Hindlimb muscle (tissue), 1 donor: ENCODE data around the gene IMP3. TPM values are rescaled to one million over a fixed set of nuclear protein-coding genes. Genes with fewer than 3 reads are reported as not detected.

Experiments
- DNase-seq: peaks from one replicate; pipeline ENCODE4 v3.0.0-alpha.2; 2013
- polyA plus RNA-seq: library from polyadenylated mRNA; unstranded; fragments of 120-200 nt; gene quantifications from one replicate; pipeline ENCODE4 v1.2.1, GENCODE V29; 2013; ENCODE audit not compliant: insufficient read length

The IMP3 gene
- polyA plus RNA-seq, 1 donor: 30.3 TPM

GRCh38 chr15:75620841-75621391 is 19.1 kb downstream of the IMP3 start:
- DNase-seq: peak; percentile 94

DNA sequence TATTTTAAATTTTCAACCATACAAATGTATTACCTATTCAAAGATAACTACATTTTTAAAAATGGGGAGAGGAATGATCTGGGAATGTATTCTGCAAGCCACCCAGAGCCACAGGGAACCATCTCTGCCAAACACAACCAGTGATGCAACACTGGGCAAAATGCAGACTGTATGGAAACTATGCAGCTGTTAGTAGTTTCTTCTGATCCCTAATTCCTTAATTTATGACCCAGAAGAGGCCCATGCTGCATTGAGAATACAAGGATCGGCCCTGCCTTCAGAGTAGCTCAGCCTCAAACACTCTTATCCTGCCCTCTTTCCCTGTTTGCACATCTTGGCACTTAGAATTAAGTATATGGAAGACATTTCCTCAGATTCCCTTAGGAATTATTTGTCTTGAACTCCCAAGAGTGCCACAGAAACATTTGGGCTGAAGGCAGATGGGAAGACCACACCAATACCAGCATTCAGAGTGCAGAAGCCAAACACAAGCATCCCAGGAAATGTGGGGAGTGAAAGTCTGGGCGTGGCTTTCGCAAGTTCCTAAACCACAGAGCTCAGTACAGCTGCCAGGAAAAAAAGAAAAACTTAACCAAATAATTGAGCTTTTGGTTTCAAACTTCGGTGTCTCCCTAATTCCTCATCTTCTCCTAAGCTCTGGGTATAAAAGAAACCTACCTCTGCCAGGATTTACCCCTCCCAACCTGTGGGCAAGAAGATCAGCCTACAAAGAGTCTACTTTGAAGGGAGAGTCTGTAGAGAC is 19.8 kb downstream of the IMP3 start:
- DNase-seq: peak; percentile 82

DNA sequence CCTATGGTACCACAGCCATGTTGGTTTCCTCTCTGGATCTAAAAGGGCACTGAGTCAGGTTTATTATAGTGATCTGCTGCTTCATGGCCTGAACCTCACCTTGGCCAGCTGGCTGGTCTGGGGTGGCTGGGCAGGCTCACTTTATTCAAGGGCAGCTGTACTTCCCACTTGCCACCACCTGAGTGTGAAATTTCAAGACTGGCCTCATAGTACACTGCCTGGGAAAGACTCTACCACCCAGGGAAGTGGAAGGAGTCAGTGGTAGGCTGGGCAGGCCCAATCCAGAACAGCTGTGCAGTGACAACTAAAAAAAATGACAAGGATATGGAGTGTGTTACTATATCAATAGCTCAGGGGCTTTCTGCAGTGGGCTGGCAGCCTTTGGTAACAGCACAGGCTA is 23.3 kb downstream of the IMP3 start:
- DNase-seq: no peak

GRCh38 chr15:75606711-75607699 is 33.0 kb downstream of the IMP3 start:
- no peak for DNase-seq

- DNase-seq: no peak
Observed at GRCh38 chr15:75606026-75606425, 34.0 kb downstream of the IMP3 start.

- DNase-seq: no peak
Observed at GRCh38 chr15:75599401-75599800, 40.6 kb downstream of the IMP3 start.

DNA sequence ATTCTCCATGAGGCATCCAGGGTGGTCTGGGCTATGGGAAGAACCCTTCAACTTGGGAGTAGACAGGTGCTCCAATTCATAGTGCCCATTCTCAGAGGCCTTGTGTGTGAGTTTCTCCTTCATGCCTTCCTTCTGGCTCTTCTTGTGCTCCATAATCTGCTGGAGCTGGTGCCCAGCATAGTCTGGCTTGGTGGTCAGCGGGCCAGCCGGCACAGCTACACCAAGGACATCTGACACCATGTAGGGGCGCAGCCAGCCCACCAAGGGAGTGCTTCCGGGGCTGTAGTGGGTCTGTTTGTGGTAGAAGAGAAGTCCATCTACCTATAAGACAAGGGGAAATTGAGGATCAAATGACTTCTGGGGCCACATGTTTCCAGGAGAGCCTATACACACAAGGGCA is 41.7 kb downstream of the IMP3 start:
- no peak for DNase-seq

GRCh38 chr15:75597667-75598341 is 42.2 kb downstream of the IMP3 start:
- no peak for DNase-seq

- no peak for DNase-seq
Observed at GRCh38 chr15:75596703-75597345, 43.2 kb downstream of the IMP3 start.

GRCh38 chr15:75594276-75594675 is 45.7 kb downstream of the IMP3 start:
- DNase-seq: no peak

DNA sequence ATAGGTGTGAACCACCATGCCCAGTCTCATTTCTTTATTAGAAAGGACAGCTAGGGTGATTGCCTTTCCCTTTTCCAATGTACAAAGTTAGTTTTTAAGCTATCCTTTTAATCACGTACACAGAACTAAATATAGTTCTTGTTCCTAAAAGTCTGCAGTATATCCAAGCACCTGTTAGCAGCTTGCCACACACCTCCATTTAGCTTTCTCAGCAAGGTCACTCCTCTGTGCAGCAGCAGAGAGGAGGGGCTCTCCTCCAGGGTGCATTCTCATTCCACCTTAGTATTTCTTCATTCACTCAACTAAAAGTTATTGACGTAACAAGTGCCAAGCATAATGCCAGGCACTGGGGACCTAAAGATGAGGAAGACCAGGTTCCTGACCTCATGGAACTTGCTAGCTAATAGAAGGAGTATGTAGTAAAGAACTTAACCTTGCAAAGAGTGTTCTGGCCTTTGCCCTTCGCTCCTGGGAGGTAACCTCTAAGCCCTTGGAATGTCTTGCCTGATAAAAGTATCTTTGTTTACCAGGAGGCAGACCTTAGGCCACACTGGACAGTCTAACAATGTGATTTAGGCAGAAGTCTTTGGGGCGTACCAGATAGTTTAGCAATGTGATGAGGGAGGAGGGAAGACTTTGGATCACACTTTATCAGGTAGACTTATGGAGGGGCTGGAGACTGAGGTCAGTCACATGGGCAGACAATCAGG is 48.2 kb downstream of the IMP3 start:
- DNase-seq: no peak

DNA sequence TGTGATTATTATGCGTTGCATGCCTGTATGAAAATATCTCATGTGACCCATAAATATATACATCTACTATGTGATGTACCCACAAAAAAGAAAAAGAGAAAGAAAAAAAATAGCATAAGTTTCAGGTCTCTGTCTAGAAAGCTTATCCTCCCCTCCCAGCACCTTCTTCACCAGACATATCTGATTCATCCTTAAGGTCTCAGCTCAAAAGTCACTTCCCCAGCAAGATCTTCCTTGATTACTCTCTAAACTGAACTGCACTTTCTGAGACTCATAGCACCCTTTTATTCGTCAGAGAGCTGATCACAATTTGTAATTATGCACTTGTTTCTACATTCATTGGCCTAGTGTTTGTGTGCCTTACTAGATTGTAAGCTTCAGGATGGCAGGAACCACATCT is 49.8 kb downstream of the IMP3 start:
- no peak for DNase-seq

Other genes with a start within 250 kb of the IMP3 start
- gene SIN3A, start 188.5 kb downstream of the IMP3 start, polyA plus RNA-seq: 33.5 TPM
- 18.8 TPM for gene PTPN9, start 60.9 kb downstream of the IMP3 start, polyA plus RNA-seq
- gene SNUPN, start 14.5 kb downstream of the IMP3 start, polyA plus RNA-seq: 18.7 TPM
- 14.2 TPM for gene SNX33, start 7.7 kb upstream of the IMP3 start, polyA plus RNA-seq
- gene CSPG4, start 72.6 kb upstream of the IMP3 start, polyA plus RNA-seq: 125 TPM
- 48.4 TPM for gene UBE2Q2, start 203.2 kb upstream of the IMP3 start, polyA plus RNA-seq